HFF-Myc (cell line): Measurements from ENCODE around the gene DAP.

Experiments
- DNase-seq: peaks from one replicate; pipeline ENCODE4 v3.0.0-alpha.2; 2011; ENCODE audit warnings: low read depth; ENCODE audit errors: extremely low read depth
- H3K4me3 ChIP-seq: replicated peaks from 2 replicates; pipeline ENCODE4 v1.5.1; 2011; ENCODE audit warnings: low read depth, mild to moderate bottlenecking, control low read depth, low read length
- CTCF ChIP-seq: IDR thresholded peaks from 2 replicates; pipeline ENCODE4 v1.5.1; 2012; ENCODE audit warnings: mild to moderate bottlenecking, low read depth, low read length, control low read depth; ENCODE audit errors: missing control alignments

The DAP gene

GRCh38 chr5:10778179-10778910, 17.3 kb upstream of the DAP start:
- no peak for TF ChIP-seq CTCF

GRCh38 chr5:10775646-10776045, 14.6 kb upstream of the DAP start:
- no peak overlapping the region for H3K4me3 ChIP-seq
- no peak for TF ChIP-seq CTCF
- no peak for DNase-seq

More at GRCh38 chr5:10778179-10778910, 17.3 kb upstream of the DAP start:
- H3K4me3 ChIP-seq = no peak overlapping the region
- no peak for DNase-seq

- no peak for DNase-seq
- TF ChIP-seq CTCF = no peak
- H3K4me3 ChIP-seq = no peak overlapping the region
These were observed 12.0 kb upstream of the DAP start for GRCh38 chr5:10772901-10773585.

GRCh38 chr5:10768328-10768899, 7.4 kb upstream of the DAP start:
- H3K4me3 ChIP-seq = no peak overlapping the region
- DNase-seq = no peak

GRCh38 chr5:10762776-10763500, 1.9 kb upstream of the DAP start:
- H3K4me3 ChIP-seq = no peak overlapping the region
- DNase-seq = no peak
- TF ChIP-seq CTCF = no peak

More at GRCh38 chr5:10768328-10768899, 7.4 kb upstream of the DAP start:
- TF ChIP-seq CTCF = no peak

GRCh38 chr5:10761933-10762775, 1.1 kb upstream of the DAP start:
- peak overlapping the region; percentile 46 for H3K4me3 ChIP-seq

More at GRCh38 chr5:10761933-10762775, 1.1 kb upstream of the DAP start:
- no peak for DNase-seq
- TF ChIP-seq CTCF = no peak
